ENCODE measurements around the gene RYR1. TPM values are rescaled to one million over a fixed set of nuclear protein-coding genes. Genes with fewer than 3 reads are reported as not detected.

The RYR1 gene
- total RNA-seq, 1 experiment from 2014 or later = 34.2 TPM

DNA sequence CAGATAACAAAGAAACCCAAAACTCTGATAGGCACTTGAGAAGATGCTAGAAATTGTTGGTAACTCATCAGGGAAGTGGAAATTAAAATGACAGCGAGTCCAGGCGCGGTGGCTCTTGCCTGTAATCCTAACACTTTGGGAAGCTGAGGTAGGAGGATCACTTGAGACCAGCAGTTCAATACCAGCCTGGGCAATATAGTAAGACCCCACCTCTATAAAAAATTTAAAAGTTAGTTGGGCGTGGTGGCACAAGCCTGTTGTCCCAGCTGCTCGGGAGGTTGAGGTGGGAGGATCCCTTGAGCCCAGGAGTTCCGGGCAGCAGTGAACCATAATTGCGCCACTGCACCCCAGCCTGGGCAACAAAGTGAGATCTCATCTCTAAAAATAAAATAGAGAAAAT is 2.6 kb upstream of the RYR1 start:
- Histone ChIP-seq H3K4me1 (ENCODE audit: control insufficient read depth, insufficient read depth, low read length) (no peaks in the 10 kb centered on the region), H3K9me3 (ENCODE audit: control insufficient read depth, insufficient read depth, low read depth, low read length) (no peaks in the 10 kb centered on the region), H3K36me3 (ENCODE audit: control insufficient read depth, insufficient read depth, low read length) (no peaks in the 10 kb centered on the region), H3K27ac (ENCODE audit: low read length) (no peak overlapping the region), H3K4me3 (ENCODE audit: low read depth in 2 of 2, low read length in 2 of 2) (no peak overlapping the region), H3K27me3 (ENCODE audit: control insufficient read depth, insufficient read depth, low read length) (no peaks in the 10 kb centered on the region)
- TF ChIP-seq CTCF (IDR thresholded peaks at IDR 0.05) (no peak), POLR2AphosphoS5 (IDR thresholded peaks at IDR 0.05; ENCODE audit: low read depth, low read length) (no peak), SIN3A (IDR thresholded peaks at IDR 0.05; ENCODE audit: borderline replicate concordance, insufficient read depth, low read depth, low read length) (no peak), TCF7L2 (IDR thresholded peaks at IDR 0.05; ENCODE audit: low read depth, low read length) (no peak), REST (IDR thresholded peaks at IDR 0.05; ENCODE audit: insufficient read depth in 1 of 2, low read depth in 2 of 2, low read length in 1 of 2) (no peak)
- ATAC-seq = no peak
- no TSS peak for BruUV-seq (replicated peaks)
- in situ Hi-C loops (cut with HindIII; ENCODE audit: low pct_unique_long_range_greater_than_20kb, low sequenced_read_pairs) = no loop called here
- intact Hi-C loops (cut with micrococcal nuclease; ENCODE audit: unreplicated experiment) = no loop called here
- ChIA-PET POLR2A (interaction anchor here (0.7 kb wide), 1 partner anchor 15 kb away, joined by 7 read pairs; no protein-coding TSS in a partner anchor), CTCF (no interaction called here)
- no peak for DNase-seq (ENCODE audit: low read depth, low spot score)

DNA sequence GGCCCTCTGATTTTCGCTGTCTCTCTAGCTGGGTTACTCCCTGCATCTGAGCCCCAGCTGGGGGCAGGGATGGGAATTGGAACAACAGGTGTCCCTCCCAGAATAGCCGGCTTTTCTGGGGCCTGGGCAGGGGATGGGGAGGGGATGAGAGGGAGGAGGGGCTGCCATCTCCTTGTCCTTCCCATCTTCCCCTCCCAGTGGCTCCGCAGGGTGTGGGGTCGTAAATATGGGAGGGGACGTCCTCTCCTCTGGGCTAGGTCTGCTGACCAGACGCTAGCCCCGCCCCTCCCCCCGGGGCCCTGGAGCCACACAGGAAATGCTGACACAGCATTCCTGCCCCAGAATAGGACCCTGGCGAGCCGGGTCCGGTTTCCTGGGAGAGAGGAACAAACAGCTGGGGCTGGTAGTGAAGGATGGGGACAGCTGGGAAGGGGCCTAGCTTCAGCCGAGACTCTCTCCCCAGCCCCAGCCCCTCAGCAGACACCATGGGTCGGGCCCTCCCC is 1.1 kb downstream of the RYR1 start:
- in situ Hi-C loops (cut with HindIII; ENCODE audit: low pct_unique_long_range_greater_than_20kb, low sequenced_read_pairs) (no loop called here), intact Hi-C loops (cut with micrococcal nuclease; ENCODE audit: unreplicated experiment) (no loop called here)
- H3K4me1 ChIP-seq (ENCODE audit: control insufficient read depth, insufficient read depth, low read length) = no peaks in the 10 kb centered on the region
- H3K9me3 ChIP-seq (ENCODE audit: control insufficient read depth, insufficient read depth, low read depth, low read length) = no peaks in the 10 kb centered on the region
- no peaks in the 10 kb centered on the region for H3K27me3 ChIP-seq (ENCODE audit: control insufficient read depth, insufficient read depth, low read length)
- no peak for DNase-seq (ENCODE audit: low read depth, low spot score)
- ChIA-PET POLR2A (interaction anchor here (0.6 kb wide), 1 partner anchor 23 kb away, joined by 13 read pairs; no protein-coding TSS in a partner anchor), CTCF (interaction anchor here (0.6 kb wide), 4 partner anchors 32 to 1644 kb away, joined by 4 to 11 read pairs (median 7); partner anchors contain the start of gene FAM98C)
- H3K36me3 ChIP-seq (ENCODE audit: control insufficient read depth, insufficient read depth, low read length) = no peaks in the 10 kb centered on the region
- BruUV-seq (replicated peaks) = no TSS peak
- no peak overlapping the region for H3K27ac ChIP-seq (ENCODE audit: low read length)
- H3K4me3 ChIP-seq (ENCODE audit: low read depth in 2 of 2, low read length in 2 of 2) = no peak overlapping the region
- no peak for TF ChIP-seq CTCF (IDR thresholded peaks at IDR 0.05)
- no peak for ATAC-seq
